Renal cortex interstitium (tissue), 11 donors: ENCODE measurements around the gene STYXL1. TPM values are rescaled to one million over a fixed set of nuclear protein-coding genes. Genes with fewer than 3 reads are reported as not detected.

ENCODE experiments used
- DNase-seq, 11 donors: peaks; one replicate each; pipeline ENCODE4 v3.0.0-alpha.2; 2013; ENCODE audit warnings: low read depth in 9 of 11, low spot score in 4 of 11; ENCODE audit errors: extremely low read depth in 1 of 11
- polyA plus RNA-seq, 3 donors: library from polyadenylated mRNA; unstranded; fragments of 120-200 nt; gene quantifications; one replicate each; pipeline ENCODE4 v1.2.1, GENCODE V29; 2013; ENCODE audit not compliant: insufficient read length in 3 of 3

Gene STYXL1
- polyA plus RNA-seq, 3 donors, result 45.8 to 56.3 (median 48.4) TPM

- DNase-seq, result no peak
Observed at GRCh38 chr7:75968012-75968411, 79.8 kb downstream of the STYXL1 start.

- DNase-seq, result peak in 7 of 11 donors; percentile 55 to 78 (median 72)
Observed at GRCh38 chr7:75967487-75967997, 80.3 kb downstream of the STYXL1 start.

GRCh38 chr7:75967055-75967454 is 80.7 kb downstream of the STYXL1 start:
- DNase-seq, result no peak

GRCh38 chr7:75966190-75966961 is 81.4 kb downstream of the STYXL1 start:
- DNase-seq, result no peak

GRCh38 chr7:75965617-75966016 is 82.2 kb downstream of the STYXL1 start:
- DNase-seq, result no peak

- no peak for DNase-seq
Observed at GRCh38 chr7:75963381-75963995, 84.3 kb downstream of the STYXL1 start.

GRCh38 chr7:75962607-75963380 is 85.0 kb downstream of the STYXL1 start:
- DNase-seq, result no peak

GRCh38 chr7:75961218-75961617 is 86.6 kb downstream of the STYXL1 start:
- DNase-seq, result no peak

- DNase-seq, result no peak
Observed at GRCh38 chr7:75960372-75960771, 87.4 kb downstream of the STYXL1 start.

GRCh38 chr7:75958802-75959543 is 88.8 kb downstream of the STYXL1 start:
- no peak for DNase-seq

GRCh38 chr7:75957021-75957736 is 90.6 kb downstream of the STYXL1 start:
- DNase-seq, result peak in 2 of 11 donors; percentile 59 to 65

GRCh38 chr7:75955331-75955955 is 92.4 kb downstream of the STYXL1 start:
- DNase-seq, result no peak

- DNase-seq, result no peak
Observed at GRCh38 chr7:75953931-75954330, 93.9 kb downstream of the STYXL1 start.

- no peak for DNase-seq
Observed at GRCh38 chr7:75953431-75953830, 94.4 kb downstream of the STYXL1 start.

GRCh38 chr7:75951506-75951905 is 96.3 kb downstream of the STYXL1 start:
- no peak for DNase-seq

- DNase-seq, result no peak
Observed at GRCh38 chr7:75950111-75950681, 97.6 kb downstream of the STYXL1 start.

- no peak for DNase-seq
Observed at GRCh38 chr7:75948179-75948578, 99.6 kb downstream of the STYXL1 start.
